Measurements from ENCODE around the gene RTTN. TPM values are rescaled to one million over a fixed set of nuclear protein-coding genes. Genes with fewer than 3 reads are reported as not detected.

The RTTN gene
- total and polyA plus RNA-seq, 2 donors from 2014 or later = 6.3 to 12.3 TPM

DNA sequence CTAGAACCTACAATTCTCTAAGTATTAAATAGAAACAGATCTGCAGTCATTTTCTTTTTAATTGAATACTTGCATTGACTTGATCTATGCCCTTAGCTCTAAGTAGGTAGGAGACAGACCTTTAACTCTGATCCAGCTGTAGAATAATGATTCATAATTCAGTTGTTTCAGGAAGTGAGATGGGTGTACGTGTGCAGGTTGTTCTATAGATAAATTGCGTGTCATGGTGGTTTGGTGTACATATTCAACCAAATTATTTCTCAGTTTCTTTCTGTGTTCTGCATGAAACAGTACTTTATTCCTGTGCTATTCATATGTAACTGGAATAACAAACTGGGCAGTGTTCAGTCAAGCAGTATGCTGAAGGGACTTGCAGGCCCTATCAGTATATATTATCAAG is 223.5 kb downstream of the RTTN start:
- H3K27ac ChIP-seq (ENCODE audit: low read depth in 2 of 2, low read length in 2 of 2) = no peak overlapping the region
- no peaks in the 10 kb centered on the region for H3K27me3 ChIP-seq (ENCODE audit: control insufficient read depth, insufficient read depth, low read length)
- no peak overlapping the region for H3K4me3 ChIP-seq (ENCODE audit: low read length in 3 of 3)
- FAIRE-seq (no peak), DNase-seq (no peak)
- H3K4me1 ChIP-seq (ENCODE audit: control insufficient read depth in 2 of 3, insufficient read depth in 2 of 3, low read depth in 1 of 3, low read length in 3 of 3) = no peaks in the 10 kb centered on the region
- intact Hi-C loops (cut with DNase I) = no loop called here
- TF ChIP-seq, protein P1, sequence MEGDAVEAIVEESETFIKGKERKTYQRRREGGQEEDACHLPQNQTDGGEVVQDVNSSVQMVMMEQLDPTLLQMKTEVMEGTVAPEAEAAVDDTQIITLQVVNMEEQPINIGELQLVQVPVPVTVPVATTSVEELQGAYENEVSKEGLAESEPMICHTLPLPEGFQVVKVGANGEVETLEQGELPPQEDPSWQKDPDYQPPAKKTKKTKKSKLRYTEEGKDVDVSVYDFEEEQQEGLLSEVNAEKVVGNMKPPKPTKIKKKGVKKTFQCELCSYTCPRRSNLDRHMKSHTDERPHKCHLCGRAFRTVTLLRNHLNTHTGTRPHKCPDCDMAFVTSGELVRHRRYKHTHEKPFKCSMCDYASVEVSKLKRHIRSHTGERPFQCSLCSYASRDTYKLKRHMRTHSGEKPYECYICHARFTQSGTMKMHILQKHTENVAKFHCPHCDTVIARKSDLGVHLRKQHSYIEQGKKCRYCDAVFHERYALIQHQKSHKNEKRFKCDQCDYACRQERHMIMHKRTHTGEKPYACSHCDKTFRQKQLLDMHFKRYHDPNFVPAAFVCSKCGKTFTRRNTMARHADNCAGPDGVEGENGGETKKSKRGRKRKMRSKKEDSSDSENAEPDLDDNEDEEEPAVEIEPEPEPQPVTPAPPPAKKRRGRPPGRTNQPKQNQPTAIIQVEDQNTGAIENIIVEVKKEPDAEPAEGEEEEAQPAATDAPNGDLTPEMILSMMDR (IDR thresholded peaks at IDR 0.05; ENCODE audit: borderline replicate concordance, extremely low read depth, insufficient read depth) = no peak
- H3K9ac ChIP-seq (ENCODE audit: low read length in 3 of 3) = no peak overlapping the region
- peaks cover 0 to 10% (median 2%) of the 10 kb centered on the region in 3 donors for H3K9me3 ChIP-seq (ENCODE audit: control insufficient read depth in 2 of 3, insufficient read depth in 1 of 3, low read length in 3 of 3)
- no peaks in the 10 kb centered on the region for H3K36me3 ChIP-seq (ENCODE audit: control insufficient read depth in 2 of 3, insufficient read depth in 3 of 3, low read length in 3 of 3)

- TF ChIP-seq, protein P1 (IDR thresholded peaks at IDR 0.05; ENCODE audit: borderline replicate concordance, extremely low read depth, insufficient read depth) = no peak
- Histone ChIP-seq H3K27ac (ENCODE audit: low read depth in 2 of 2, low read length in 2 of 2) (no peak overlapping the region), H3K4me1 (ENCODE audit: control insufficient read depth in 2 of 3, insufficient read depth in 2 of 3, low read depth in 1 of 3, low read length in 3 of 3) (no peaks in the 10 kb centered on the region), H3K27me3 (ENCODE audit: control insufficient read depth, insufficient read depth, low read length) (no peaks in the 10 kb centered on the region), H3K4me3 (ENCODE audit: low read length in 3 of 3) (no peak overlapping the region), H3K36me3 (ENCODE audit: control insufficient read depth in 2 of 3, insufficient read depth in 3 of 3, low read length in 3 of 3) (no peaks in the 10 kb centered on the region), H3K9me3 (ENCODE audit: control insufficient read depth in 2 of 3, insufficient read depth in 1 of 3, low read length in 3 of 3) (peaks cover 0 to 18% (median 2%) of the 10 kb centered on the region in 3 donors), H3K9ac (ENCODE audit: low read length in 3 of 3) (no peak overlapping the region)
- FAIRE-seq (no peak), DNase-seq (no peak)
- intact Hi-C loops (cut with DNase I) = no loop called here
These were observed 224.3 kb downstream of the RTTN start for GRCh38 chr18:69980982-69981804.

DNA sequence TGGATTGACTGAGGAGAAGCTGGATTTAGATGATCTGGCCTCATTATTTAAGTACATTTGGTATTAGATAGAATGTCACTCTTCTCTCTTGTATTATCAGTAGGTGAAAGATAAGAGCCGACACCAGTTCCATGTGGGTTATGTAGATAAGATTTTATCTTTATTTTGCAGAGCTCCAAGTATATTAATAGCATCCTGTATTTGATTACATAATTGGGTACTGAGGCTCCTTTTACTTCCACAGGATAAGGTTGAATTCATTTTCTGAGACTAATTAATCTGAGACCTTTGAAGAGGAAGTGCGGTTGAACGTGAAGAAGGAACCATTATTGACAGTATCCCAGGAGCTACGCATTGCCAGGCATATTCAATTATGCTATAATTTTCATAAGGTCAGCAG is 225.0 kb downstream of the RTTN start:
- intact Hi-C loops (cut with DNase I) = no loop called here
- H3K27me3 ChIP-seq (ENCODE audit: control insufficient read depth, insufficient read depth, low read length) = no peaks in the 10 kb centered on the region
- no peaks in the 10 kb centered on the region for H3K36me3 ChIP-seq (ENCODE audit: control insufficient read depth in 2 of 3, insufficient read depth in 3 of 3, low read length in 3 of 3)
- FAIRE-seq = no peak
- no peak overlapping the region for H3K27ac ChIP-seq (ENCODE audit: low read depth in 2 of 2, low read length in 2 of 2)
- DNase-seq = no peak
- H3K4me1 ChIP-seq (ENCODE audit: control insufficient read depth in 2 of 3, insufficient read depth in 2 of 3, low read depth in 1 of 3, low read length in 3 of 3) = no peaks in the 10 kb centered on the region
- TF ChIP-seq, protein P1 (IDR thresholded peaks at IDR 0.05; ENCODE audit: borderline replicate concordance, extremely low read depth, insufficient read depth) = no peak
- no peak overlapping the region for H3K4me3 ChIP-seq (ENCODE audit: low read length in 3 of 3)
- H3K9ac ChIP-seq (ENCODE audit: low read length in 3 of 3) = no peak overlapping the region
- H3K9me3 ChIP-seq (ENCODE audit: control insufficient read depth in 2 of 3, insufficient read depth in 1 of 3, low read length in 3 of 3) = peaks cover 0 to 22% (median 2%) of the 10 kb centered on the region in 3 donors

Data from kidney (tissue), 14 donors.